Hepatic stellate cell (primary cell): ENCODE data around the gene NECTIN1.
A peak's percentile ranks its signal among the peaks of the same experiment; 100 is the strongest.

Experiments used
- DNase-seq: peaks from one replicate; pipeline ENCODE4 v3.0.0; 2011; ENCODE audit warnings: low spot score

The NECTIN1 gene

DNA sequence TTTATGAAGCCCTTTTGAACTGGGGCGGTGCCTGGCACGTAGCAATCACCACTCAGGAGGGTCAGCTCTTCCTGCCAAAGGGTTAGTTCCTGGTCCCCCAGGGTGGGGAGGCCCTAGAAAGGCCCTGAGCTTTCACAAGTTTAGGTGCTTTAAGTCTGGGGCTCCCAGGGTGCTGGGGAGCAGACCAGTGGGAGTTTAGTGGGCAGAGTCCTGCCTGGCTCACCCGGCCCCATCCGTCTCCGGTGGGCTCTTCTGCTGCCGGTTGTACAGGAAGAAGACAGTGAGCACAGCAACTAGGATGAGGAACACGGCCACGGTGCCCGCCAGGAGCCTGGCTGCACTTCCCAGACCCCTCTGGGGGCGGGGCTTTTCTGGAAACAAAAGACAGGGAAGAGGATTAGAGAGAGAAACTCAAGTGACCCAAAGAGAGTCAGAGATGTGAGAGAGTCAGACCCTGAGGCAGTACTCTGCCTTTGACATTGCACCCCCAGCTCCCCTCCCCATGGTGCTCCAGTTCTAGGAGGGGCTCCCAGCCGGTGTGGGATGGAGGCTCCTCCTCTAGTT, 89.3 kb downstream of the NECTIN1 start:
- DNase-seq: no peak

DNA sequence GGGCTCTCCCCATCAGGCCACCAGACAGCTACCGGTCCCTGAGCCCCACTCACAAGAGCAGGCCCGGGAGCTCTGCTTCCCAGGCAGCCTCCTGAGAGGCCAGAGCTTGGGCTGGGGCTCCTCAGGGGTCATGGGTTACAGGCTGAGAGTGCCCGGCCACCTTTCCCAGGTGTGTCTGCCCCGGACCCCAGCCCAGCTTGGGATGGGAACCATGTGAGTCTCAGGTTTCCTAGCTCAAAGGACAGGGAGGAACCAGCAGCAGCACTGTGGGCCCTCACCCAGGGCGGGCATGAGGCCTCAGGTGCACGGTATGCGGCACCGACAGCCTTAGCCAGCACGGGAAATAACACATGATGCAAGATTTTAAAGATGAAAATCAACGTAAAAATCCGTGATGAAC, 90.1 kb downstream of the NECTIN1 start:
- no peak for DNase-seq

DNA sequence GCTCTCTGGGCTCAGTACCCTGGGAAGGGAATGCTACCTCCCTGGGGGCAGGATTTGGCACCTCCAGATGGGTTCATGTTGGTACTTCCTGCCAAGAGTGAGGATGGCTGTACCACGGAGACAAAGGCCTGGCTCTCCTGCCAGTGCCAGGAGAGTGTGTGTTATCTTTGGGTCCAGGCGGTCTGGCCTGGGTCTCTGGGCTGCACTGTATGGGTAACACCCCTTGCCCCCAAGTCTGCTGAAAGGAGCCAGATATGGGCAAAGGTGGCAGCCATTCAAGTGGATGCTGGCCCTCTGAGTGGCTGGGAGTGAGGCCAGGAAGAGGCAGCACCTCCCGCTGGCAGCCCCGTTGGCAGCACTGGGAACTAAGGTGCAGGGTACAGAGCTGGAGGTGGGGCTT, 91.5 kb downstream of the NECTIN1 start:
- no peak for DNase-seq

DNA sequence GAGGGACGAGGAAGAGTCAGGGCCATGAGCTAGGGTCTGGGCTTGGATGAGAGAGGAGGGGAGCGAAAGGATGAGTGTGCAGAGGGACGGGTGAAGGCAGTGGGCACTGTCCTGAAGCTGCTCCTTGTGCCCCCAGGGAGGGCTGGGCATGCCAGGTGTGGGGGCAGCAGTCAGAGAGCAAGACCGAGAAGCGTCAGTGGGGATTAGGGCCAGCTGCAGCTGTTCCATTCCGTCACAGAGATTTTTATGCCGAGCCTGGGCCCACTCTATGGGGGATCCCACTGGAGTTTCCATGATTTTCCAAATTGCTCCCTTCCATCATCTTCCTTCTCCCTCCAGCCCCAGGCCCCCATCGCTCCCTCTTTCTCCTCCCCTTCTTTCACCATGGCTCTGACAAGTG, 93.2 kb downstream of the NECTIN1 start:
- no peak for DNase-seq

DNA sequence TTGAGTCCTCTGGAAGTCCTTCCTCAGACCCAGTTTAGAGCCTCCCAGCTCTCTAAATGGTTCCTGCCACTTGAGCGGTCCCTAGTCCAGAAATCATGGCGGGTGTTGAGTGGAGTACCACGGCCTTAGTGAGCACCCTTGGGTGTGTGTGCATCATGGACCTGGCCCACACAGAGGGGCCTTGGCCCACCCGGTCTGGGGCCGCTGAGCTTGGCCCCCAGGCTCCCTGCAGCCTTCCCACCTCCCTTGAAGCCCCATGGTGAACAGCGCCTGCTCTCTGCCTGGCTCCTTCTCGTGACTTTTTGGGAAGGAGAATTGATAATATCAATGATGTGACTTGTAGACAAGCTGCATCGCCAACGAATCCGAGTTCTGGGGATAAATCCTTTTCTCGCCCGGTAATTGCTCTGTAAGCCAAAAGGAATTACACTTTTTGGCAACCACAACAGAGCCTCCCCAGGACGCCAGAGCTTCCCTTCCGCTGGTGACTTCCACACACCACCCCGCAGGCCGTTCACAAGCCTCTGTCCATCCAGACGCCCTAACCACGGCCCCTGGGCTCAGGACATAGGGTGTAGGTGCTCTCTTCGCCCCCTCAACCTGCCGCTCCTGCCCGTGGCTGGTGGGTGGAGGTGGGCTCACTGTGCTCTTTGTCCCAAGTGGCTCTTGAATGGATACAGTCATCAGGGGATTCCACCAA, 93.8 kb downstream of the NECTIN1 start:
- no peak for DNase-seq

DNA sequence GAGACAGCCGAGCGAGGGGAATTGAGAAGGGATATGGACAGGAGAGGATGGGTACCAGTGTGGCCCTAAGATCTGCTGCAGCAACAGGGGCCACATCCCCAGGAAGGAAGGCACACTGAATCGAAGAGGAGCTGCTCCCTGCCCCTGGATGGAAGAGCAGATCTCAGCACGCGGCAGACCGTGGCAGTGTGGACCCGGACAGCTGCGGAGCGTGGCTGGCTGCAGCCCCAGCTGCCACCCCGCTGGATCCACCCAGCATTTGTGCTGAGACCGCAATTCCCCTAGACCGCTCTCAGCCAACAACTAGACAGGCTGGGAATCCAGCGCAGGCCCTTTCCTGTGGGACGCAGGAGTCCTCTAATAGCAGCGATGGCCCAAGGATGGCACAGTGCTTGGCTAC, 94.7 kb downstream of the NECTIN1 start:
- DNase-seq: no peak

DNA sequence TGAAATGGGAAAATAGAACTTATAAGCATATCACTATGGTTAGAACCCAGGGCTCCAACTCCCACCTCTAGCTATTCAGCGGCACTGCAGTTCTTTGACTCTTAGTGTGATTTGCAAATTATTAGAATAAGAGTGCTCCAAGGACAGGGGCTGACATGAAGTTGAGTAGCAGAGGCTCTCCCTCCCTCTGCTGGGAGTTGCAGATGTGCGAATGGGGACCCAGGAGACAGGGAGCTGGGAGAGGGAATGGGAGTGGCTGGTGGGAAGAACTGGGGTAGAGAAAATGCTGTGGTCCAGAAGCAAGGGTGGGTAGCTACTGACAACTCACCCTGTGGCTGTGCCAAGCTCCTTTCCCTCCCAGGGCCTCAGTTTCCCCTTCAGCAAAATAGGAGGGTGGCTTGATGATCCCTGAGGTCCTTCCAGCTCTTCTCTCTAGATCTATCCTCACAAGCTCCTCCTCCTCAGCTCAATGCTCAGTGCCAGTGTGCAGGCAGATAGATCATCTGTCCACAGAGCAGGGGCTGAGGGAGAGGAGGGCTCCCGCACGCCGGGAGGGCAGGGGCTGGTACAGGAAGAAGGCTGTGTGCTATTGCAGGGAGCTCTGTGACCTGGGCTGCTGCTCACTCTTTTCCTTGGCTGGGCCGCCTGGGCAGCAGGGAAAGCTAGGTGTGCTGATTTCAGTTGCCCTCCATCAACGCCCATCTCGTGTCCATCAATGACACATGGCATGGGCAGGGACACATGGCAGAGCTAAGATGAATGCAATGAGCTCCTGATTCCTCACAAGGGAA, 99.0 kb downstream of the NECTIN1 start:
- no peak for DNase-seq

DNA sequence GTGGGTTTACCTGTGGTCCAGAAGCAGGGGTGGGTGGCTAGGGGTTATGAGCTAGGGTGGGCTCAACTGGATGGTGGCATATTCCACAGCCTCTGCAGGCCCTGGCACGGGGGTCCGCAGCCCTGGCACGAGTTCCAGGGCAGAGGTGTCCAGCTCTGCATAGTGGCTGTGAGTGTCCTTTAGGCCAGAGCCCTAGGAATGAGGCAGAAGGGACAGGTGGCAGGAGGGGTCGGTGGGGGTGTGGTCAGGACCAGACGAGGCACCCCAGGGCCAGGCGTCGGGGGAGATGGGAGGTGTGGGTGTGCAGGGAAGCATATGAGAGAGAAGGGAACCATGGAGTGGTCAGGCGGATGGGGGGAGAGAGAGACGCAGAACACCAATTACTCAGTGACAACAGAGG, 99.9 kb downstream of the NECTIN1 start:
- no peak for DNase-seq

DNA sequence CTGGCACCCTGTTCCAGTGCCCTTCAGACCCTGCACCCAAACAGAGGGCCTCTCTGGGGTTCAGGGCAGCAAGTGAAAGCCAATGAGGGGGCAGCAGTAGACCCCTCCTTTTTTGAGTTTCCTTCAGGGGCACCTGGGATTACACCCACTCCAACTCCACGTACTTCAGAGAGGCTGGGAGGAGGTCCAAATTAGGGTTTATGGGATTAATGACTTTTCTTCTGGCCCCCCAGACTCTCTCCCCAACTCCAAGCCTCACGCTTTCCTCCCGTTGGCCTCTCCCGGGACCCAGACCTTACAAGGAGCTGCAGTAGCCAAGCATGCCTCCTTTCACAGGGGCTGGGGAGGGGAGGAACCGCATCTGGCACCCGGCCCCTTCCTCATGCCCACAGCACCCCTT, 101.7 kb downstream of the NECTIN1 start:
- DNase-seq: no peak

DNA sequence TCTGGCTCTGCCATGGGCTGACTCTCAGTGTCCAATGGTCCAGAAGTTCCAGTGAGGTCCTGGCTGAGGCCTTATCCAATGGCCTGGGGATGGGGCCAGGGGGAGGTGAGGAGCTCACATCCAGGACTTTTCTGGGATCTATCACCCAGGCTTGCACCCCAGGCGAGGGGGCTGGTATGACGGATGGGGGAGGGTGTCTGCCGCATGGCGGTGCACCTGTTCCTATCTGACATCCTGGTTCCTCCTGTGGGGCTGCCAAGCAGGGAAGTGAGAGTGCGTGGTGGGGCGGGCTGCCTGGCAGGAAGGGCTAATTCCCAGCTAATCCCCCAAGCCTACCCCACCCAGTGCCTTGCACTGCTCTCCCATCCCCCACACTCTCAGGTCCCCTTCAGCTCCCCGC, 102.1 kb downstream of the NECTIN1 start:
- no peak for DNase-seq

DNA sequence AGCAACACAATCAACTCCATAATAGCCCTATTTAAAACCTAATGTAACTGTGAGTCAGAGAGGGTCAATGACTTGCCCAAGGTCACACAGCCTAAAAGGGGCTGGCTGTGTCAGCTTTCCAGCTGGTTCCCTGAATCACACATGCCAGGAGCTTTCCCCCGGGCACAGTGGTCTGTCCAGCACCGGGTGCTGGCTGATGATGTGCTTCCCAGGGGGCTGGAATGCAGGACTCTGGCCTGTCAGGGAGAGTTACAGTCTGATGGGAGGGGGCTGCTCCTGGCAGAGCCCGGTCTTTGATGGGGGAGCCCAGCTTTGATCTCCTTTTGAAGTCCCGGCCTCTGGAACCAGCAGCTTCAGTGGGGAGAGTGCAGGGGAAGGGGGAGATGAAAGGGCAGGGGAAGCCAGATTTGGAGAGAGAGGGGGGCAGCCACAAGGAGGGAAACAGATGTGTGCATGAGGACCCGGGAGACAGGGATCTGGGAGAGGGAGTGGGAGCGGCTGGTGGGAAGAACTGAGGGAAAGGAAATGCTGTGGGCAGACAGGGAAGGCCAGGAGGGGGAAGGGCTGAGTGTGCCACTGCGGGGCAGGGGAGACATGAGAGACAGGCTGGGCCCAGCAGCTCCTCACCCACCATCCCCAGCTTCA, 102.7 kb downstream of the NECTIN1 start:
- no peak for DNase-seq

DNA sequence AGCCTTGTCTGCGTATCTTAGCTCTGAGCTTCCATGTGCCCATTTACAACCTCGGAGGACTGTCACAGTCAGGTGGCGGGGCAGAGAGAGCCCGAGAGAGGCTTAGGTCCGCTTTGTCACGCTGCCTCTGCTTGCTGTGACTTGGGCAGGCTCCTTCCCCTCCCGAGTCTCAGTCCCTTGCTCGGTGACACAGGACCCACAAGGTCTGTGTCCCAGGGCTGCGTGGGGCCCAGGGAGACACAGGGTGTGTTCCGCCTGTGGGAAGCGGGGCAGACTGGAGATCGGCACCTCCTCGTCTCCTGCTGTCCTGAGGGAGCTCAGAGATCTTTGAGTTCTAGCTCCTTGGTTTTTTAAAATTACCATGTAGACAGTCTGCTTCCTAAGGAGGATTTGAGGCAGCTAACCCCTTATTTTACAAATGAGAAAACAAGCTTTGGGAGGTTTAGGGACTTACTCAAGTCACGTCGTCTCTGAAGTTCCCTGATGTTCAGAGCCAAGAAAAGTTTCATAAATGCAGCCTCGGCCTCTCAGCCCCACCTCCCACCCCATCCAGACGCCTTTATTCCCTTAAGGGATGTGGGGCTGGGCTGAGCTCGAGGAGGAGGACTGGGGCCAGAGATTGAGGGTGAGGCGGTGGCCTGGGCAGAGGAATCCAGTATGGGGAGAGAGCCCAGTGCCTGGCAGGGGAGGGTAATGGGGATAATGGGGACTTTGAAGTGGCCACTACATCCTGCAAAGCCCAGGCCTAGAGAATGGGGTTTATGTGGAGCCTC, 103.6 kb downstream of the NECTIN1 start:
- peak; percentile 47 for DNase-seq

DNA sequence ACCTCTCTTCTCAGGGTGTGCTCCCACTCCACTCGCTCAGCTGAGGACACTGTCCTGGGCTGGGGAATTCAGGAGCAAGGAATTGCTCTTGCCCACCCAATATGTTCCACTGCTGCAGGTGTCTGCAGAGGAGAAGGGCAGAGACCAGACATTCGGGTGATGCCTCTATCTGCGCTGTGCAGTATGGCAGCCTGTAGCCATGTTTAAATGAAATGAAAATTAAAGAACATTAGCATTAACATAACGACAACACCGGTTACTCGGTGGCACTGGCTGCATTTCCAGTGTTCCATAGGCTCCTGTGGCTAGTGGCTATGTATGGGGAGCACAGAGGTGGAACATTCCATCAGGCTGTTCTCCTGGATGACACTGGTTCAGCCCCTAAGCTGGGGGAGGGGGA, 104.4 kb downstream of the NECTIN1 start:
- DNase-seq: no peak

DNA sequence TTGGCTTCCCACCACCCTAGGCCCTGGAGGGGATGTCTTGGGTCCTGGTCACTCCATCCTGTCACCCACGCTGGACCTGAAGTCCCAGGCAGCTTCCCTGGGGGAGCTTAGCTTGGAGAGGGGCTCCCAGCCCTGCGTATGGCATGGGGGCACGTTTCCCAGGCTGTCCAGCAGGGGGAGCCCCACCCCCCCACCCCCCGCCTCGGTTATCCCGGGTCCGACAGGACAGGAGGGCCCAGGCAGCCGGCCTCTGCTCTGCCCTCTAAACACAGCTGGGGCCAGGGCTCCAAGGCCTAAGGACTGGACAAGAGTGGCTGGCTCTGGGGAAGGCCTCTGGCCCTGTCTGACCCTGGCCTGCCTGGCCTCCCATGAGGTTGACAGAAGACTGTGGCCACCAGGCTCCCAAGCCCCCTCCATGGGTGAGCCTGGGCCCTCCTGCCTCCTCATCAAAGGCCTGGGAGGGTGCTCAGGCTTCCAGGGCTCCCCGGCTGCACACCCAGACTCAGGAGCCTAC, 104.8 kb downstream of the NECTIN1 start:
- peak; percentile 47 for DNase-seq

DNA sequence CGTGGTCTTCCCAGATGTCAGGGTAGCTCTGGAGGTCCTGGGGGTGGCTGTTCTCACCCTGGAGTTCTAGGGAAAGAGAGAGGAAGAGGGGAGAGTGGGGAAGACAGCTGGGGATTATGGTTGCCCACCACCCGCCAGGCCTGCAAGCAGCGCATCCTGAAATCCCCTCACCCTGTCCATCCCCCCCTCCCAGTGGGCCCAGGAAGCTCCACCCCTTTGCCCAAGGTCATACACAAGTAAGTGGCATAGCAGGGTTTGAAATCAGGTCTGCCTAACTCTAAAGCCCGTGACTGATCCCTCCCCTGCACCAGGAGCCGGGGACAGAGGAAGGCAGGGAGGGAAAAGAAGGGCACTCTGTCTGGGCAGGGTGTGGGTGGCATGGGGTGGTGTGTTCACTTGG, 105.3 kb downstream of the NECTIN1 start:
- DNase-seq: no peak

DNA sequence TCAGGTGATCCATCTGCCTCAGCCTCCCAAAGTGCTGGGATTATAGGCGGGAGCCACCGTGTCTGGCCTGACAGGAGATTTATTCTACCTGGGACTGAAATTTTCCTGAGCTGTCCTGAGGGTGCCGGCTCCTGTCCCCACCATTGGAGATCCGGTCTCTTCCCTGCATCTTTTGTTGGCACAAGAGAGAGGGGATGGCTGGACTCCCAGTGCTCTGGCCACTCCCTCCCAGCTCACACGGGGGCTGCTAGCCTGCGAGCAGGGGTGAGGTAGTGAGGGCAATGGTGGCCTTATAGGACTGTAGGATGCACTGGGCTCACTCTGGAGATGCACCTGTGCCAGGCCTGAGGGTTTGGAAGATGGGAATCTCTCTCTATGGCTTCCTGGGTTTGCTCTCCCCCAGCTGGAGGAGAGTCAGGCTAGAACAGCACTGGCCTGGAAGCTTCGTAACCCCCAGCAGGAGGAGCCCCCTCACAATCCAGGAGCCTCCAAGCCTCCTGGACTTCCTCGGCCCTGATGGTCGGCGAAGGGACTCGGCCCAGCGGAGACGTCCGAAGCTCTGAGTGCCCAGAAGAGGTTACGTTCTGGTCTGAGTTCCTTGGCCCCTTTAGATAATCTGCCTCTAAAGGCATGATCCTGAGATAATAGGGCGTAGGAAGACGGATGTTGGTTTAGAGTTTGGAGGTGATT, 106.4 kb downstream of the NECTIN1 start:
- DNase-seq: no peak

DNA sequence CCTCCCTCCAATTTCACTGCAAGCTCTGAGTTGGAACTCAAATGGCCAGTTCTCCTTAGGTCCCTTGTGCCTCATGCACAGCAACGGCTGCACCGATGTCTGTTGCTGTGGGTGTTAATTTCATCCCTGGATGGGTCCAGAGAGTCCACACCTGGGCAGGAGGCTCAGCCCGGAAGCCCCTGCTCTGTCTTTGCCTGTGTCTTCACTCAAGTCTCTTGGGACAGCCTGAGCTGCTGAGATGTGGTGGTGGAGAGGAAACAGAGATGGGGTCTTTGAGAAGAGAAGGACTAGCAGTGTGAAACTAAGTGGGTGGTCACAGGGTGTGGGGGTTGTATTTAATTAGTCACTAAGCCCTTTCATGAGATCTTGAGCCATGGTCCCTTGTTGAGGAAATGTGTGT, 109.3 kb downstream of the NECTIN1 start:
- DNase-seq: no peak

DNA sequence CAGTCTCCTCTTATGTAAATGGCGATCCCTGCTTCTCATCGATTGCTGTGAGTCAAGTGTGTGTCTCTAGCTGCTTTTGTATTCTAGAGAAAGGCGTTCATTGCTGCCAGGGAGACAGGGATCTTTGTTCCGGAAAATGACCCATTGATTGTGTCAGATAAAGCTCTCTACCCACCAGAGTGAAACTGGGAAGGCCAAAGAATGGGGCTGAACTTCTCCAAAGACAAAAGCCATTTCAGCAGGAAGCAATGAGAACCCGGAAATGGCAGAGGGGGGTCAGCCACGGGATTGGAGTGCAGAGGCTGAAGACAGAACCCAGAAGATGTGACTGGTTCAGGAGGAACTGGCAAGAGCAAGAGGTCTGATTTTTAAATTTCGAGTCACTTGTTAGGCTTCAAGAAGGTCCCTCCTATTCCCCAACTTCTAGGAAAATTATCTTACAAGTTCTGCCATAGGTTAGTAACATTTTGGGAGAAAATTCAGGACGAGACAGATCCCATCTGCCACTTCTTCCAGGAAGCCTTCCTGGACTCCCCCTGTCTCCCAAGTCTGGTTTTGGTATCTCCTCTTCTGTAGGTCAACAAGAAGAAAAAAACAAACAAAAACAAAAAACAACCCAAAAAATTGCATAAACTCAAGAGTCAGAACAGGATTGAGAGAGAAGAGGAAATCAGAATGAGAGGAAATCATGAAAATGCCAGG, 110.6 kb downstream of the NECTIN1 start:
- no peak for DNase-seq

DNA sequence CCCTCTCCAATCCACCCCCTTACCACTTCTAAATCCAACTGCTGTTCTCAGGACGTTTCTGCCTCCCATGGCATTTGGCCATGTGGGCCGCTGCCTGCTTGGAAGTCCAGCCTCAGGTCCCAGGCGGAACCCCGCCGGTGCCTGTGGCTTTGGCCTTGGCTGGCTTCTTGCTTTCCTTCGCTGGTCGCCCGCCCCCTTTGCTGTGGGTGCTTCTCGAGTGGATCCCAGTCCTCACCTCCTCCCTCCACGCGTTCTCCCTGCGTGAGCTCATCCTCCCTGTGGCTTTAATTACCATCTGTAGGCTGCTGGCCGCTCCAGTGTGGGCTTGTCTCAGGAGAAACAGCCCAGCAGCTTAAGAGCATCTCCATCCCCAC, 111.7 kb downstream of the NECTIN1 start:
- DNase-seq: no peak

DNA sequence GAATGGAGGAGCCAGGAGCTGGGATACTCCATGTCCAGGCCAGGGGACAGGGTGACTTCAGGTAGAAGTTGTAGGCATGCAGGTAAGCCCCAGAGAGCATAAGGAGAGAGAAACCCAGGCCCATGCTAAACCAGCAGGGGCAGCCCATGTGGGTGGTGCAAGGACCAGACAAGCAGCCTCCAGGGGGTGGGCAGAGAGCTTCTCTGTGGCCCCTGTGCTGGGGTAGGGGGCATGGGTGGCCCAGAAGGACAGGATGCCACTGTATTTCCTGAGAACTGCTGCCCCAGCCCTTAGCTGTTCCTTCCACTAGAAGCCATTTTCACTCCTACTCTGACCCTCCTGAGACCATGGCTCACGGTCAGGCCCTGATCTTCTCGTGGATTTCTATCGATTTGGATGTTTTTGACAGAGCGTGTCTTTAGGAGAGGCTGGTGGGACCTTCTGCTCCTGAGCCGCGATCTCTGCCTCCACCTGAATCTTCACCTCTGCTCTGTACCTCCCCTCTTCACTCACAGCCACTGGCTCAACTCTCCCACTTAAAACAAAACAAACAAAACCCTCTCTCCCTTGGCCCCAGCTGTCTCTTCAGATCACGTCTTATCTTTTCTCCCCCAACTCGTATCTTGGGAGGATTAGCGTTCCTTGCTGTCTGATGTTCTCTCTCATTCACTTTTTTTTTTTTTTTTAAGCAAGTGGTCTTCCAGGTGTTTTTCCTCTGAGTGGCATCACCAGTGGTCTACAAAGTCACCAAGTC, 112.2 kb downstream of the NECTIN1 start:
- DNase-seq: no peak
